Measurements from ENCODE around the gene MNT.

Gene MNT

DNA sequence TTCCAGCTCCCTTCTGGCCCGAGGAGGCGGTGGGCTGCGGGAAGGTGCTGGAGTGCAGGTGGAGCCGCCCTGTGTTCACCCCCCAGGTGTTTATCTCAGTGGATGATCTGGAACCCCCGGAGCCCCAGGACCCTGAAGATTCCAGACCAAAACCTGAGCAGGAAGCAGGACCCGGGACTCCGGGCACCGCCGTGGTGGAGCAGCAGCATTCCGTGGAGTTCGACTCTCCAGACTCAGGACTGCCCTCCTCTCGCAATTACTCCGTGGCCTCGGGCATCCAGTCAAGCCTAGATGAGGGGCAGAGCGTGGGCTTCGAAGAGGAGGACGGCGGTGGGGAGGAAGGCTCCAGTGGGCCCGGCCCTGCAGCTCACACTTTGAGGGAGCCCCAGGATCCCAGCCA, 25.5 kb downstream of the MNT start:
- H3K27ac ChIP-seq = peak overlapping the region; percentile 61
- no peak for TF ChIP-seq ZFX (IDR thresholded peaks at IDR 0.05; ENCODE audit: borderline replicate concordance)
- TF ChIP-seq, protein P1, sequence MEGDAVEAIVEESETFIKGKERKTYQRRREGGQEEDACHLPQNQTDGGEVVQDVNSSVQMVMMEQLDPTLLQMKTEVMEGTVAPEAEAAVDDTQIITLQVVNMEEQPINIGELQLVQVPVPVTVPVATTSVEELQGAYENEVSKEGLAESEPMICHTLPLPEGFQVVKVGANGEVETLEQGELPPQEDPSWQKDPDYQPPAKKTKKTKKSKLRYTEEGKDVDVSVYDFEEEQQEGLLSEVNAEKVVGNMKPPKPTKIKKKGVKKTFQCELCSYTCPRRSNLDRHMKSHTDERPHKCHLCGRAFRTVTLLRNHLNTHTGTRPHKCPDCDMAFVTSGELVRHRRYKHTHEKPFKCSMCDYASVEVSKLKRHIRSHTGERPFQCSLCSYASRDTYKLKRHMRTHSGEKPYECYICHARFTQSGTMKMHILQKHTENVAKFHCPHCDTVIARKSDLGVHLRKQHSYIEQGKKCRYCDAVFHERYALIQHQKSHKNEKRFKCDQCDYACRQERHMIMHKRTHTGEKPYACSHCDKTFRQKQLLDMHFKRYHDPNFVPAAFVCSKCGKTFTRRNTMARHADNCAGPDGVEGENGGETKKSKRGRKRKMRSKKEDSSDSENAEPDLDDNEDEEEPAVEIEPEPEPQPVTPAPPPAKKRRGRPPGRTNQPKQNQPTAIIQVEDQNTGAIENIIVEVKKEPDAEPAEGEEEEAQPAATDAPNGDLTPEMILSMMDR (IDR thresholded peaks at IDR 0.05) = no peak

DNA sequence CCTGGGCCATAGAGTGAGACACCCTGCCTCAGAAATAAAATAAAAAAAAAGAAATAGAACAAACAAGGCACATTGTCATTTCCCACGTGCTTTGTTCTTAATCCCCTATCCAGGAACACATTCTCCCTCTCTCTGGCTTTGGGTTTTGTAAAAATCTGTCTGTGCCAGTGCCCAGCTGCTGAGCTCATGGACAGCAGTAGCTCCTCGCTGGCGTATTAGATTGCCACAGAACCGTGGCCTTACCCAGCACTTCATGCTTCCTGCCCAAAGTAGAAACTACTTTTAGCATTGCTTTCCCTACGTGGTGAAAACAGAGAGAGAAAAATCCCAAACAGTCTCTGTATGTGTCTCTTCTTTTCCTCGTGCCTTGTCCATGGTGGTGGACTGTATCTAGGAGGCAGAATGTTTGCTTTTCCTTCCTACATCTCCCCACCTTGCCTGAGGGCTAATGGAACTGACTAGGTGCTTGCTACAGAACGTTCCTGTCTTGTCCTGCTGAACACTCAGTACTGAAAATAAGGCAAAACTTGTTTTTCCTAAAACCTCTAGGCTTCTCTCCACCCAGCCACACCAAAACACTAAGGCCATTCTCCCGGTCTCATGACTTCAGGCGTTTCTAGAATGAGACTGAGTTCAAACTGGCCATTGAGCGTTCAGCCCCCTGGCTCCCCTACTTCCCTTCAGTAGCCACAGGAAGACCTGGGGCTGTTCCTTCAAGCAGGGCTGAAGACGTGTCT, 26.1 kb downstream of the MNT start:
- peak overlapping the region; percentile 61 for H3K27ac ChIP-seq
- TF ChIP-seq, protein P1 (IDR thresholded peaks at IDR 0.05) = no peak
- TF ChIP-seq ZFX (IDR thresholded peaks at IDR 0.05; ENCODE audit: borderline replicate concordance) = no peak

DNA sequence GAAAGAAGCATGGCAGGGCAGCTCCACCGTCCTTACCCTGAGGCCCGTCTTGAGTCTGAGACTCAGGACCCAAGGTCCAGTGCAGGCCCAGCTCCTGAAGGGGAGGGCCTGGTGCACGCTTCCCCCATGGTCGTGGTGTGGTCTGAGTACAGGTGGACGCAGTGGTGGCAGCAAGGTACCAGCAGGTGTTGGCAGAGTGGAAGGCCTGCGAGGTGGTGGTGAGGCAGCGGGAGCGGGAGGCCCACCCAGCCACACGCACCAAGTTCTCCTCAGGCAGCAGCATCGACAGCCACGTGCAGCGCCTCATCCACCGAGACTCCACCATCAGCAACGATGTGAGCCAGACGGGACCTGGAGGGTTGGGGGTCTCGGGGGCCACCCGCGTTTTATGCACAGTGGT, 27.7 kb downstream of the MNT start:
- TF ChIP-seq, protein P1 (IDR thresholded peaks at IDR 0.05) = no peak
- no peak overlapping the region for H3K27ac ChIP-seq

DNA sequence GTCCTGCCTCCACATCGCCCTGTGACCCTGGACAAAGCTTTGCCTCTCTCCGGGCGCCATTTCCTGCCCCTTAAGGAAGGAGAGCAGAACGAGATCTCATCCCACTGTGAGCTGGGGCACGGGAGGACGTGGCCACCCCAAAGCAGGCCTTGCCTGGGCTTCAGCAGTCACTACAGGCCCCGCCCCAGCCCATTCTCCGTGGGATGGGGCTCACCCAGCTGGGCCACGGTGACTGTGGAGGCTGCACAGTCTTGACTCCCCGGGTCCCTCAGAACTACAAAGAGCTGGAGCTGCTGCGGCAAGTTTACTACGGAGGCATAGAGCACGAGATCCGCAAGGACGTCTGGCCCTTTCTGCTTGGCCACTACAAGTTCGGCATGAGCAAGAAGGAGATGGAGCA, 28.2 kb downstream of the MNT start:
- TF ChIP-seq, protein P1 (IDR thresholded peaks at IDR 0.05) = no peak
- TF ChIP-seq ZFX (IDR thresholded peaks at IDR 0.05; ENCODE audit: borderline replicate concordance) = no peak
- H3K27ac ChIP-seq = no peak overlapping the region

DNA sequence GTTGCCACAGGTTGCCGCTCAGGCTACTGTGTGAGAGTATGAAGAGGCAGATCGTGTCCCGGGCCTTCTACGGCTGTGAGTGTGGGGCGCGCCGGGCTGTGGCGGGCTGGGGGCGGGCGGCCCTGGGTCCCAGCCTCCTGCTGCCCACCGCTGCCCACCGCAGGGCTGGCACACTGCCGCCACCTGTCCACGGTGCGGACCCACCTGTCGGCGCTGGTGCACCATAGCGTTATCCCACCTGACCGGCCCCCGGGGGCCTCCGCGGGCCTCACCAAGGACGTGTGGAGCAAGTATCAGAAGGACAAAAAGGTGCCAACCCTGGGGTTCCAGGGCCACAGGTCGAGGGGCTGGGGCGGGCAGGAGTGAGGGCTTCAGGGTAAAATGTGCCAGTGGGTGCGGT, 28.7 kb downstream of the MNT start:
- TF ChIP-seq, protein P1 (IDR thresholded peaks at IDR 0.05) = no peak
- TF ChIP-seq ZFX (IDR thresholded peaks at IDR 0.05; ENCODE audit: borderline replicate concordance) = no peak
- no peak overlapping the region for H3K27ac ChIP-seq

DNA sequence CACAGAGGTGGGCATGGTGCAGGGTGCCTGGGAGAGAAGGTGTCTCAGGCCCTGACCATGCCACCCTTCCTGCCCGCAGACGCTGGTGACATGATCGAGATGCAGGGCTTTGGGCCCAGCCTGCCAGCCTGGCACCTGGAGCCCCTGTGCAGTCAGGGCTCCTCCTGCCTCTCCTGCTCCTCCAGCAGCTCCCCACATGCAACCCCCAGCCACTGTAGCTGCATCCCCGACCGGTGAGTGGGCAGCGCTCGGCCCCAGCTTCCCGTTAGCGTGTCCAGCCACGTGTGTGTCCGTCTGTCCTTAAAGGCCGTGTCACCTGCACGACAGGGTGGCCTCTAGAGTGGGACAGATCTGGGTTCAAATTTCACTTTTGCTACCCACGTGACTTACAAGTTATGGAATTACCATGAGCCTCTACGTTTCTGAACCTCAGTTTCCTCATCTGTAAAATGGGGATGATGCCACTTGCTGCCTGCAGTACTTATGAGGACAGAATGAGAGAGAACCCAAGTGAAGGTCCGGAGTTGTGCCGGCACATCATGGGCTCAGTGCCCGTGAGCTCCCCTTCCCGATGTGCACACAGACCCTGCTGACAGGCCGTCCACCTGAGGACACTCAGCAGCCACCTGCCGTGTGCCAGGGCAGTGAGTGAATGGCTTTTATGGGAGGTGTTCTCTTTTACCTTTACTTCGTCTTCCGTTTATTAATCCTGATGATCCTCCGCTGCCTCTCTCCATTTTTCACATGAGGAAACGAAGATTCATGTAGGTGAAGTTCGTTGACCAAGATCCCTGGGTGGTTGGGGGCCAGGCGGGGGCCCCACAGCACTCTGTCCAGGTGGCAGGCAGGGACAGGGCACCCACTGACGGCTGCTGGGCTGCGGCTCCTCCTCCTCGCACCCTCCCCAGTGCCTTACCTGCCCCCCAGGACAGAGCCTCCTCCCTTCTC, 29.4 kb downstream of the MNT start:
- no peak overlapping the region for H3K27ac ChIP-seq
- TF ChIP-seq, protein P1 (IDR thresholded peaks at IDR 0.05) = no peak
- TF ChIP-seq ZFX (IDR thresholded peaks at IDR 0.05; ENCODE audit: borderline replicate concordance) = no peak

DNA sequence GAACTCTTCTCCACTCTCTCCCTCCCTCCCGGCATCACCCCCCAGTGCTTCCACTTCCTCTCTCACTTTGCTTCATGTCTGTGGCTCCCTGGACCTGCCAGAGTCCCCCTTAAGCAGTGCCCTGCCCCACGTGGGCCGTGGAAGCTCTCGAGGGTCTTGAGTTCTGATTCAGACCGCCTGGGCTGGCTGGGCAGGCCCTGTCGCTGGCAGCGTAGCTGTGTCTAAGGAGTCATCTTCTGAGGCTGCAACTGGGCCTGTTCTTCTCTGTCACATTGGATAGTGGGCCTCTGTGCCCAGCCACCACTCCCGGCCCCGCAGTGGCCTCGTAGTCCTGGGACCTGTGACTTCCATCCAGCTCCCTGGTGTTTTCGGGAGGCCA, 30.7 kb downstream of the MNT start:
- no peak overlapping the region for H3K27ac ChIP-seq
- no peak for TF ChIP-seq ZFX (IDR thresholded peaks at IDR 0.05; ENCODE audit: borderline replicate concordance)
- TF ChIP-seq, protein P1 (IDR thresholded peaks at IDR 0.05) = no peak
